OCI-LY3 (cell line): Measurements from ENCODE around the gene PIK3R5.

Experiments
- CTCF ChIP-seq: fragments of 200-600, 300-600 bp; sonication (generic); IDR thresholded peaks from 2 replicates; pipeline ENCODE4 v1.5.1; 2014; ENCODE audit warnings: antibody characterized with exemption, low read length, low read depth
- EZH2phosphoT487 ChIP-seq: fragments of 200-600 bp; shearing (Covaris generic); IDR thresholded peaks from 2 replicates; pipeline ENCODE4 v1.6.1; 2018; ENCODE audit warnings: antibody characterized with exemption, mixed run types, low read depth

GRCh38 chr17:8844229-8845218, 121.0 kb downstream of the PIK3R5 start:
- no peak for TF ChIP-seq CTCF
- no peak for TF ChIP-seq EZH2phosphoT487
